ENCODE data around the gene DCLK2. TPM values are rescaled to one million over a fixed set of nuclear protein-coding genes. Genes with fewer than 3 reads are reported as not detected.

The DCLK2 gene
- total and polyA plus RNA-seq, 2 donors (not counting 1 experiment from before 2014, with no cell fraction given), result 0.91 to 3.3 TPM

- Histone ChIP-seq H3K4me2 (replicated peaks; ENCODE audit: low read depth, low read length, poor library complexity, severe bottlenecking) (no peak overlapping the region), H3K4me1 (ENCODE audit: control insufficient read depth in 2 of 2, insufficient read depth in 2 of 2, low read length in 2 of 2) (no peaks in the 10 kb centered on the region), H3K27me3 (replicated peaks in 1 of 4; ENCODE audit: control extremely low read depth in 1 of 4, control insufficient read depth in 3 of 4, insufficient read depth in 4 of 4, low read length in 3 of 4) (no peaks in the 10 kb centered on the region), H2AFZ (ENCODE audit: insufficient read depth, low read depth, low read length, poor library complexity, severe bottlenecking) (no peak overlapping the region), H3K9me3 (ENCODE audit: control extremely low read depth in 1 of 3, control insufficient read depth in 2 of 3, insufficient read depth in 1 of 3, low read length in 2 of 3) (peaks cover 0 to 4% (median 0%) of the 10 kb centered on the region in 3 donors), H3K27ac (ENCODE audit: low read length in 2 of 2) (no peak overlapping the region), H4K20me1 (ENCODE audit: control insufficient read depth, insufficient read depth, low read length, poor library complexity, severe bottlenecking) (no peaks in the 10 kb centered on the region), H3K4me3 (ENCODE audit: control extremely low read depth in 1 of 5, extremely low read depth in 1 of 5, insufficient read depth in 1 of 5, low read depth in 2 of 5, low read length in 4 of 5) (no peak overlapping the region), H3K9ac (ENCODE audit: low read length) (no peak overlapping the region), H3K36me3 (replicated peaks in 1 of 2; ENCODE audit: control extremely low read depth in 1 of 2, control insufficient read depth in 1 of 2, extremely low read depth in 1 of 2, insufficient read depth in 2 of 2, low read length in 1 of 2) (no peaks in the 10 kb centered on the region), H3K79me2 (ENCODE audit: control insufficient read depth, insufficient read depth, low read length) (no peaks in the 10 kb centered on the region)
- Mint-ChIP-seq H3K27ac (no peak overlapping the region), H3K4me1 (no peaks in the 10 kb centered on the region), H3K27me3 (peaks cover 3% of the 10 kb centered on the region), H3K9me3 (ENCODE audit: insufficient read depth) (peaks cover 11% of the 10 kb centered on the region), H3K4me3 (no peak overlapping the region)
- ChIA-PET POLR2A (no interaction called here), CTCF (no interaction called here)
- no peak for ATAC-seq (ENCODE audit: low read depth)
- DNase-seq, result no peak
- TF ChIP-seq CTCF (IDR thresholded peaks at IDR 0.05) (no peak), EZH2 (IDR thresholded peaks at IDR 0.05; ENCODE audit: borderline replicate concordance, insufficient read depth, low read depth, low read length, poor library complexity, severe bottlenecking) (no peak)
- intact Hi-C loops (cut with micrococcal nuclease), result no loop called here
- WGBS (ENCODE audit: insufficient coverage), result 87% methylated on average over 2 of the region's 2 CpGs
These were observed 37.6 kb downstream of the DCLK2 start for GRCh38 chr4:150115851-150116250.

- intact Hi-C loops (cut with micrococcal nuclease), result no loop called here
- peaks cover 3% of the 10 kb centered on the region for H3K27me3 Mint-ChIP-seq
- no peaks in the 10 kb centered on the region for H3K36me3 ChIP-seq (replicated peaks in 1 of 2; ENCODE audit: control extremely low read depth in 1 of 2, control insufficient read depth in 1 of 2, extremely low read depth in 1 of 2, insufficient read depth in 2 of 2, low read length in 1 of 2)
- TF ChIP-seq EZH2 (IDR thresholded peaks at IDR 0.05; ENCODE audit: borderline replicate concordance, insufficient read depth, low read depth, low read length, poor library complexity, severe bottlenecking), result no peak
- no peak for TF ChIP-seq CTCF (IDR thresholded peaks at IDR 0.05)
- no peak overlapping the region for H3K27ac ChIP-seq (ENCODE audit: low read length in 2 of 2)
- H3K9ac ChIP-seq (ENCODE audit: low read length), result no peak overlapping the region
- H3K27ac Mint-ChIP-seq, result no peak overlapping the region
- H3K79me2 ChIP-seq (ENCODE audit: control insufficient read depth, insufficient read depth, low read length), result no peaks in the 10 kb centered on the region
- H3K9me3 ChIP-seq (ENCODE audit: control extremely low read depth in 1 of 3, control insufficient read depth in 2 of 3, insufficient read depth in 1 of 3, low read length in 2 of 3), result peaks cover 0 to 4% (median 4%) of the 10 kb centered on the region in 3 donors
- no peaks in the 10 kb centered on the region for H3K4me1 Mint-ChIP-seq
- DNase-seq (no peak), ATAC-seq (ENCODE audit: low read depth) (no peak)
- no peaks in the 10 kb centered on the region for H3K4me1 ChIP-seq (ENCODE audit: control insufficient read depth in 2 of 2, insufficient read depth in 2 of 2, low read length in 2 of 2)
- H3K9me3 Mint-ChIP-seq (ENCODE audit: insufficient read depth), result peaks cover 11% of the 10 kb centered on the region
- H3K27me3 ChIP-seq (replicated peaks in 1 of 4; ENCODE audit: control extremely low read depth in 1 of 4, control insufficient read depth in 3 of 4, insufficient read depth in 4 of 4, low read length in 3 of 4), result no peaks in the 10 kb centered on the region
- H3K4me2 ChIP-seq (replicated peaks; ENCODE audit: low read depth, low read length, poor library complexity, severe bottlenecking), result no peak overlapping the region
- H2AFZ ChIP-seq (ENCODE audit: insufficient read depth, low read depth, low read length, poor library complexity, severe bottlenecking), result no peak overlapping the region
- H3K4me3 Mint-ChIP-seq, result no peak overlapping the region
- POLR2A ChIA-PET, result no interaction called here
- H3K4me3 ChIP-seq (ENCODE audit: control extremely low read depth in 1 of 5, extremely low read depth in 1 of 5, insufficient read depth in 1 of 5, low read depth in 2 of 5, low read length in 4 of 5), result no peak overlapping the region
- CTCF ChIA-PET, result no interaction called here
- 92% methylated on average over 2 of the region's 2 CpGs for WGBS (ENCODE audit: insufficient coverage)
- no peaks in the 10 kb centered on the region for H4K20me1 ChIP-seq (ENCODE audit: control insufficient read depth, insufficient read depth, low read length, poor library complexity, severe bottlenecking)
These were observed 38.3 kb downstream of the DCLK2 start for GRCh38 chr4:150116506-150116905.
